GM19238 (cell line): ENCODE measurements around the gene PADI3.
"Not testable (repeated sequence)": the region's sequence is repeated elsewhere in the genome, so short reads cannot be mapped to it uniquely, and the experiment has no call there.

Experiments used
- DNase-seq: peaks from one replicate; pipeline ENCODE4 v3.0.0; 2011; ENCODE audit warnings: low spot score; ENCODE audit not compliant: insufficient read length

The PADI3 gene

DNA sequence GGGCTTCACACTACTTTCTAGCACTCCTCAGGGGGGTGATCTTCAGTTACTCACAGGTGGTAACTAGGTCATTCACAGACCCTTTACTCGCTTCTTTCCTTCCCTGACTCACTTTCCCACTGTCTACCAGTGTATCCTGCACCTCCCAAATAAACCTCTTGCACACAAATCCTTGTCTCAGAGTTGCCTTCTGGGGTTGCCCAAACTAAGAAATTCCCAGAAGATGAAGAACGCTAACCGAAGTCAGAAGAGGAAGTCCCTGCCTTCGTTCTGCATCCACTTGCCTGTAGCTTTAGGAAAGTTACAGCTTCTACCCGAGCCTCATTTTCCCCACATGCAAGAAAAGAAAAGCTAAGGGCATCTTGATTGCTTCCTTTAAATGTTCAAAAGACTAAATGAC lies 47.2 kb downstream of the PADI3 start:
- no peak for DNase-seq

DNA sequence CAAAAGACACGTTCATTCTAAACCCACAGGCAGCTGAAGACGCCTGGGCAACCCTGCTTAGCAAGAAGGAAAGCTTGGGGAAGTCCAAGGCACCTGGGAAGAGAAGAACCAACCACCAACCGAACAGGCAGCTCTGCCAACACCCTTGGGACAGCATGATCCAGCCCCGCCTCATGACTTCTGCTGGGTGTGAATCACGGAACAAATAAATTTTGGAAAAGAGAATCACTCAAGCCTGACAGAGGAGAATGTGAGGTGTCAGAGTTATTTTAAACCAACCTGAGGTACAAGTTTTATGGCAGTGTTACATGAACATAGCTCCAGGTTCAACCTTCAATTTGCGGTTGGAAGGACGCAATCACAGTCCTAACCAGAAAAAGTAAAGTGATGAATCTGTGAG lies 49.1 kb downstream of the PADI3 start:
- no peak for DNase-seq

DNA sequence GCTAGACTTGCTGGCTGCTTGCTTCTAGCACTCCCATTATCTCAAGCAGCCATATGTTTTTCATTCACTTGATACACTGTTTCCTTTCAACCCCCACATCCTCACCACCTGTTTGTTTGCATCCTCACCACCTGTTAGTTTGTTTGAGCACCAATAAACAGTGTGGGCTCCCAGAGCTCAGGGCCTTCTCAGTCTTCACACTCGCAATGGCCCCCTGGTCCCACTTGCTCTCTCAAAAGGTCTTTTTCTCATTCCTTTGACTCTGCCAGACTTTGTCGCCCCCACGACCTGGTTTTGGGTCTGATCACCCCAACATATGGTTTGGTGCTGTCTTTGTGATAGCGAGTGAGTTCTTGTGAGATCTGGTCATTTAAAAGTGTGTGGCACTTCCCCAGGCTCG lies 52.9 kb downstream of the PADI3 start:
- DNase-seq, result no peak

DNA sequence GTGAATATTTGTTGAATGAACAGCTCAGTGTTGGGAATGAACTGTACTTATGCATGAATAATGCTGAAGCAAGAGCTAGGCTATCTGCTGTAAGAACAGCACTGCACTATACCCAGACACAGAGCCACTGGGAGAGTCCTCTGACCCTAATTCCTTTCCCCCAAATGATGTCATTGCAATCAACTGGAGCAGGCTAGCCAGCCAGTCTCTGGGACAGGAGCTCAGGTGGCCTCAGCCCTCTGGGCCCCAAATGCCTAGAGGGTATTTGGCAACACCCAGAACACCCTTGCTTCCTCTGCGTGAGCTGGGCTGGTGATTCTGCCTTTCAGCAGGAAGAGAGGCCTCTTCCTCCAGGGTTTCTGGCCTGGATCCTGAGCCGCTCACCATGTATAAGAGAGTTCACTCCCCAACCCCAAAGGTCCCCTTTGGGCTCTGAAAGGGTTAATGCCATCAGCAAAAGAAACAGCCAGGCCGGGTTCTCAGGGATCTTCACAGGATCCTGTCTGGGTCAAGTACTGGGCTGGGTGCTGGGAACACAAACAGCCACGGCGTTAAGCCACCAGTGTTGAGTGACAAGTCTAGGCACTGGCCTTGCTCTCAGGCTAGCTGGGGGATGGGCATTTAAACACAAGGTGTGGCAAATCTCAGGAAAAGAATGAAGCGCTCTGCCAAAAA lies 55.4 kb downstream of the PADI3 start:
- no peak for DNase-seq

DNA sequence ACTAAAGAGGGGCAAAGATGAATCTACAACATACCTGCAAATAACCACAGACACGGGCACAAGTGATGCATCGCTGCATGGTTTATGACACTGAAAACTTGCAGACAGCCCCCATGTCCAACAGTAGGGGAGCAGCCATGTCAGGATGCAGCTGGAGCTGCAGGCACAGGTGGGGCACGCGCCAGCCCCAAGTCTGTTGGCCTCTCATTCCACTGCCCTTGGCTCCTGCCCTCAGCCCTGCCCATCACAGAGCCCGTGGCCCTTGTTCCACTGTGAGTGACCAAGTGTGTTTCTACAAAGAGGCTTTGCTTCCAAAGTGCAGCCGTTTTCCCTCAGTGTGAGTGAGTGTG lies 55.9 kb downstream of the PADI3 start:
- no peak for DNase-seq

DNA sequence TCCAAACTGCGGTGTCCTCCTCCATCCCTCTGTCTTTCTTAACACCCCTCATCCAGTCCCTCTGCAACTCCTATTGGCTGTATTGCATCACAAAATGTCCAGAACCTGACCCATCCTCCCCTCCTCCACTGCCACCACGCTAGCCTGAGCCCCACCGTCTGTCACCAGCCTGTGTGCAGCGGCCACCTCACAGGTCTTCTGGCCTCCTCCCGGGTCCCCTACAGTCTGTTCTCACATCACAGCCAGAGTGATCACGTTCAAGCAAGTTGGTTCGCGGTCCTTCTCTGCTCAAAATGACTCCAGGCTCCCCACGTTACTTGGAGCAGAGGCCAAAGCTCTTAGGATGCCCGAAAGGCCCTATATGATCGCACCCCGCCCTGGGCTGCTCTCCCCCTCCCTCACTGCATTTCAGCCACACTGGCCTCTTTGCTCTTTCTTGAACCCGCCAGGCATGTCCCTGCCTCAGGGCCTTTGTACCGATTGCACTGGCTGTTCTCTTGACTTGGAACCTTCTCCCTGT lies 56.7 kb downstream of the PADI3 start:
- no peak for DNase-seq

DNA sequence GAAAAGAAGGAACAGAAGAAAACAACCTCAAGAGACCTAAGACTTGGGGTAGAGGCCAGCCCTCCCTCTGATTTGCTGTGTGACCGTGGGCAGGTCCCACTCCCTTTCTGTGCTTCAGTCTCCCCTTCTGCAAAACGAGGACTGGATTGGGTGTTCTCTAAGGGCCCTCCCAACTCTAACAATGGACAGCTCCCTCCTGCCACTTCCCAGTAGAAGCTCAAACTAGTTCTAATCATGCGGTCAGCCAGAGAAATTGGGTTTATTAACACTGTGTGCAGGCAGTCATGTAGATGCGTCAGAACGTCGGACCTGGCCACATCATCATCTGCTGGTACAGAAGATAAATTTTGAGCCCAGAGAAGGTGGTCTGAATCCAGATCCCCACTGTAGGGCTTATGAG lies 57.5 kb downstream of the PADI3 start:
- no peak for DNase-seq

DNA sequence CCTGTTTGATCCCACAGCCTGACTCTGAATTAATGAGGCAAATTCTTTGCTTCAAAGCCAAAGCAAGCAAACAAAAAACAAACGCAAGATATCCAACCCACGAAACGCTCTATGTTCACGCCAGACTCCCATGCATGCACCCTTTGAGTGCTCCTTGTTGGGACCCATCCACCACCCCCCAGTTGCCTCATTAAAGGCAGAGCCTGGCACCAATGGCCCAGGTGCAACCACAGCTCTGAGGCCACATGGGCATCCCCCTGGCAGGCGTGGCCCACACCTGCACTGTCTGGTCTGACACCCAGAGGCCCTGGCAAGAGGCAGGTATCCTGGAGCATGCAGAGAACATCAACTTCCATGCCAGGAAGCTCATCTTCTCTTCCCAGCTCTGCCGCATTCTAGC lies 58.0 kb downstream of the PADI3 start:
- no peak for DNase-seq

DNA sequence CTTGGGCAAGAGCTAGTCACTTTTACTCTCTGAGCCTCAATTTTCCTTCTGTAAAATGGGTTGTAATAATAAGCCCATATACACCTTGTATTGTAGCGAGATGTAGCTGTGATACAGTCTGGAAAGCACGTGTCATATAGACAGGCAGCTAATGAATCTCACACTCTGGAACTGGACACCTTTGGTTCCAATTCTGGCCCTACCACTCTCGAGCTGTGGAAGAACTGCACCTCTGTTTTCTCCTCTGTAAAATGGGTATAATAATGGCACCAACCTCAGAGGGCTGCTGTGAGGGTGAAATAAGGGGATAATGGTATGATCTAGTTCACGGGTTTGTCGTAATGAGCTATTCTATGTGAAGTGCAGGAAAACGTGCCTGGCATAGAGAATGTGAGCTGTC lies 58.4 kb downstream of the PADI3 start:
- DNase-seq, result no peak

DNA sequence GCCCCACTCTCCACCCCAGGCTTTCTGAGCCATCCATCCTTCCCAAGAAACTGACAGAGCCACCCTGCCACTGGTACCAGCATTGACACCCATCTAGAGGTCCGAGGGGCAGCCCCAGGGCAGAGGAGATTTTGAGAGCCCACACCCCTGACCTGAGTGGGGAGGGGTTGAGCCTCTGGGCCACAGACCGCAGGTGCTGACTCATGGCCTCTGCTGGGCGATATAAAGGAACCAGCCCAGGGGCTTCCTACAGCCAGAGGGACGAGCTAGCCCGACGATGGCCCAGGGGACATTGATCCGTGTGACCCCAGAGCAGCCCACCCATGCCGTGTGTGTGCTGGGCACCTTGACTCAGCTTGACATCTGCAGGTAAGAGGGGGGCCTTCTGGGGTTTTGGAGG lies 59.0 kb downstream of the PADI3 start, which contains the start of gene PADI4:
PADI4 (plus strand) TSS at position 252 of the 400 bp plus-strand sequence; CDS start at position 278, 26 bp downstream.
- DNase-seq, result no peak

DNA sequence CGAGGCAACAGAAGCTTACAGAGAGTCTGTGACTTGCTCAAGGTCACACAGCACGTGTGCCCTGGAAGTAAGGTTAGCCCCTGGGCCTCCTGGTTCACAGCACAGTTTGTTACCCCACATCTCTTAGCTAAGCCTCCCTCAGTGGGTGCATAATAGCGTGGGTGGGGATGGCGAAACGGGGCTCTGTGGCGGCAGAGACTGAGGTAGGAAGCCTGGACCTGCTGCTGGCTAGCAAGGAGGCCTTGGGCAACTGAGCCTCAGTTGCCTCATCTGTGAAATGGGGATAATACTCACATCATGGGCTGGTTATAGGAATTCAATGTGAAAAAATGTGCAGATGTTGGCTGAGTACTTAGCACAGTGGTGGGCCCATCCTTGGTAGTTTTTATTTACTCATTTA lies 59.7 kb downstream of the PADI3 start:
- DNase-seq, result no peak

DNA sequence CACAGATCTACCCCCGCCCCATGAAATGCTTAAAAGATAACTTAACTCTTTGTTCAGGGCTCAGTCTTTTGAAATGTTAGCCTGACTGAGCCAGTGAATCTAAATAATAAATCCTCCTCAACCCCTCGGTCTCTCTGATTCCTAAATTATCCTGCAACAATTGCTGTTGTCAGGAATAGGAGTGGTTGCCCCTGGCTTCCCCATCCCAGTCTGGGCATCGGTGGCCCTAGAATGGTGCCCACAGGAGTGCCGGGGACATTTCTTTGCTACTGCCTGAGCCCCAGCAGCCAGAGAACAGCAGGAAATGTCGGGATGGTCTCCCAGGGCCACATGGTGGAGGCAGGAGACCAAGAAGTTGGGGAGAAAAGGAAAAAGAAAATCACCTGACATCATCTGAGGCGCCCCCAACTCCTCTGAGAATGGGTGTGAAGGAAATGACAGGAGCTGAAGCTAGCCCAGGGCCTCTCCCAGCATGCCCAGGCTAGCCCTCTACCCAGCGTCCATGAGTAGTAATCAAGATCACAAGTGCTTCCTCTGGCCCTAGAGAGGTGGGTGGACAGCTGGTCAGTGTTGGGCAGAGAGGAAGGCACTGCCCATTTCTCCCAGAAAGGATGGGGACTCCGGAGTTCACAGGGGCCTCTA lies 60.6 kb downstream of the PADI3 start:
- DNase-seq, result no peak

DNA sequence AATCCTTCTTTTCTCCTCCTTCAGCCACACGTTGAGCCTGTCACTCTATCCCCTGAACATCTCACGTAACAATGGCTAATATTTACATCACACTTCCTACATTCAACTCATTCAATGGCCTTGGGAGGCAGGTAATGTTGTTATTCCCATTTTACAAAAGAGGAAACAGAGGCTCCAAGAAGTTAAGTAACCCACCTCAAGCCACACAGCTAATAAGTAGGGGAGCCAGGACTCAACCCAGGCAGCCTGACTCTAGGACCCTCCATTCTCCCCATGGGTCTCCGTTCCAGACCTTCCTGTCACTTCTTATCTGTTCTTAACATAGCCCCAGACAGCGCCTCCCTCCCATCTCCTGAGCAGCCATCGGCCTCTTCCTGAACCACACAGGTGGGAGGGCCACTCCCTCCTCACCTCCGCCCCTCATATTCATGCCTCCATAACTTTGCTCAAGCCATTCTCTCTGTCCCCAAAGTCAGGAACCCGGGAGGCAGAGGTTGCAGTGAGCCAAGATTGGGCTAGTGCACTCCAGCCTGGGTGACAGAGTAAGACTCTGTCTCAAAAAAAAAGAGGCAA lies 61.3 kb downstream of the PADI3 start:
- no peak for DNase-seq

DNA sequence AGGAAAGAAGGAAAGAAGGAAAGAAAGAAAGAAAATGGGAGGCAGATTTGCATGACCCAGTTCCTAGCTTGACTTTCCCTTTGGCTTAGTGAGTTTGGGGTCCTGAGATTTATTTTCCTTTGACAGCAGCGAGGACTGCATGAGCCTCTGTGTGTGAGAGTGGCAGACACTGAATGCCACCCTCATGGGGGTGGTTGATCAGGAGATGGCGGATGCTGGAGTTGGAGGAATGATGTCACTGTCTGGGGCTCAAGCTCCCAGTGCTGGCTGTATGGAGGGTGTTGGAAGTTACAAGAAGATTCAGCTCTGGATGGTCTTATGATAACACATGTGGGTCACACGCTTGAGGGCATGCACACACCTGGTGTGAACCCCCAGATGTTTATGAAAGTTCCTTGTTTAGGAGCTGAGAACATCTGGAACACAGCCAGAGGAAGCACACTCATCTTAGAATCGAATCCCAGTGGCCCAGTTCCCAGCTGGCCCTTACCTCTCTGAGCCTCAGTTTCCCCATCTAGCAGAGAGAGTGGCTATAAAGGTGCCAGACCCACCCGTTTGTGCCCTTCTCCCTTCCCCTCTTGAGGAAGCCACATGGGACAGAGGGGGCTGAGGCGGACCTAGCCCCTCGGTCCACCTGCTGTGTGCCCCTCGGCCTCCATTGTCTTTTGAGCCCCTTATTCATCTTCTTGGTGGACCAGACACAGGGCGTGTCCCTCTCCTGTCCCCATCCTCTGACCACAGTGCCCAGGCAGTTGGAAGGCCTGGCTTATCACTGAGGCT lies 64.8 kb downstream of the PADI3 start:
- no peak for DNase-seq

DNA sequence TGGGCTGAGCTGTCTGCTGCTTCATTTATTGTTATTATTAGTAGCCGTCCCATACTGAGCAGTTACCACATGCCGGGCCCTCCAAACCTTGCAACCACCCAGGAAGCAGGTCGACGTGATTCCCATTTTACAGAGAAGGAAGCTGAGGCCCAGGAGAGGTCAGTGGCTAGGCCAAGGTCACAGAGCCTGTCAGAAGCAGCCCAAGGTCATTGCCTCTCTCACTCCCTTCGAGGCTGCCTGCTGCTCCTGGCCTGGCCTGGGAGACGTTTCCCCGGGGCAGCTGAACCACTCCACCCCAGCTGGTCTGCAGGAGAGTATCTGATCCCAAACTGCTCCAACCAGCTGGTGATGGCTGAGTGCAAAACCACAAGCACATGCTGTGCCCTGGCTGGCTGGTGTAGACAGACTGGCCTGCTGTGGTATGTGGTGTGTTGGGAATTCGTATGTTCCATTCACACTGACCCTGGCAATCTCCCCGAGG lies 65.6 kb downstream of the PADI3 start:
- DNase-seq, result no peak

DNA sequence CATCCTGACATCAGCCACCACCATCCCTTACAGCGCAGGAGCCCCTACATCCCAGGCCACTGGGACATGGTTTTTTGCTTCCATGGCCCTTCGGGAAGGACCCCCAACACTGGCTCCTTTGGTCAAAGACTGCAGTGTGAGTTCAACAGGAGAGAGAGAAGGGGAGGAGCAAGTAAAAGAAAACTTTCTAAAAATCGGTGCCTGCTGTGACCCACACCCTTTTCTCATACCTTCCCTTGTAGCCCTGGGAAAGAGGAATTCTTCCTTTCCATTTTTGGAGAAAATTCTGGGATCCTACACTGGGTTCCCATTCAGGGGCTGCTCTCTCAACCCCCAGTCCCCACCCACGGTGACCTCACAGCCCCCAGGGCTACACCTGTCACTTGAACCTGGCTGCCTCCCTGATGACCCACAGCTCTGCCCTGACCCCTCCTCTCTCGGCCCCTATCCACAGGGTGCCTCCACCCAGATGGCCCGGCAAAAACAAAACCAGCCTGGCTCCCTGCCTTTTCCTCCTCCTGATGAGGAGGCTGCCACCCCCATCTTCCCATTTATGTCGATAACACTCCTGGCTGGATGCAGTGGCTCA lies 66.7 kb downstream of the PADI3 start:
- DNase-seq, result no peak

DNA sequence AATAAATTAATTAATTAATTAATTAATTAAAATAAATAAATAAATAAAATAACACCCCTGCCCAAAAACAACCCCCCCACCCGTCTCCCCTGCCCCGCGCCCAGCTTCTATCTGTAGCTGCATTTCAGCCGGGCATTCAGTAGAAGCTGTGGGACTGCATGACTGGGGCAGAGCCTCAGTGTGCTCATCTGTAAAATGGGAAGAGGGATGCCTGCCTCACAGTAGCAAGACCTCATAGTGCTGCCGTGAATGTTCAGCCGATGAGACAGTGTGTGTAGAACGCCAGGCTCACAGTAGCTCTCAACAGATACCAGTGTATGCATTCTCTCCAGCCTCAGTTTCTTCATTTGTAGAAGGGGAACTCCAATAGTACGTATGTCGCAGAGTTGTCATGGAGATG lies 67.8 kb downstream of the PADI3 start:
- DNase-seq, result no peak

DNA sequence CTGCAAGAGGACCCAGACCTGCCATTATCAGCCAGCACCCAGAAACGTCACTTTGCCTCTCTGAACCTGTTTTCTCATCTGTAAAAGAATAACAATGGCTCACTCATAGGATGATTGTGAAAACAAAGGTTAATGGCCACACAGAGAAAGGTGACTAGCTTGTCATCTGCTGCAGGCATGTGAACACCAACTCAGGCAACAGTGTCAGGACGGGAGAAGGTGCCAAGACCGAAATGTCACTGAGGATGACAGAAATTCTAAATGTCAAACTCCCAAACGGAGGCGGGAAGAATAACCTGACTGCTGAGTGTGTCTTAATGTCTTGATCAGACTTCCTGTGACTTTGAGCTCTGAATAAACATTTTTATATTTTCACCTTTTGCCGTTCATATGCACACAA lies 69.4 kb downstream of the PADI3 start:
- DNase-seq, result no peak

DNA sequence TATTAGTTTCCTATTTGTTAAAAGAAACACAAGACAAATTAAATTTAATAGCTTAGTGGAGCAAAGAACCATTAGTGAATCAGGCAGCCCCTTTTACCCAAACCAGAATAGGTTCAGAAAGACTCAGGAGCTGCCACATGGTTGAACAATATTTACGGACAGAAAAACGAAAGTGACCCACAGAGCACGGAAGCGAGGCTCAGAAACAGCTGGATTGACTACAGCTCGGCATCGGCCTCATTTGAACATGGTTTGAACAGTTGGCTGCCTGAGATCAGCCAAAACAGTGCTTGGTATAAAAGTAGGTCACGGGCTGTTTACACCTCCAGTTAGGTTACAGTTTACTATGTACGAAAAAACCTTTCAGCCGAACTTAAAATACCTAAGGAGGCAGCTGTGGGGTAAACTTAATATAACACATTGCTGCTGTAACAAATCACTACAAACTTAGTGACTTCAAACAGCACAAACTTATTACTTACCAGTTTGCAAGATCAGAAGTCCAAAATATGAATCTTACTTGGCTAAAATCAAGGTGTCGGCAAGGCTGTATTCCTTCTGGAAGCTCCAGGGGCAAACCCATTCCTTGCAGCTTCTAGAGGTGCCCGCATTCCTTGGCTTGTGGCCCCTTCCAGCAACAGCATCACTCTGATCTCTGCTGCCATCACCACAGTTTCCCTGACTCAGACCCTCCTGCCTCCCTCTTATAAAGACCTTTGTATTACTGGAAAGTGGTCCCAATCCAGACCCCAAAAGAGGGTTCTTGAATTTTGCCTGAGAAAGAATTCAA lies 70.9 kb downstream of the PADI3 start:
- DNase-seq, result no peak

DNA sequence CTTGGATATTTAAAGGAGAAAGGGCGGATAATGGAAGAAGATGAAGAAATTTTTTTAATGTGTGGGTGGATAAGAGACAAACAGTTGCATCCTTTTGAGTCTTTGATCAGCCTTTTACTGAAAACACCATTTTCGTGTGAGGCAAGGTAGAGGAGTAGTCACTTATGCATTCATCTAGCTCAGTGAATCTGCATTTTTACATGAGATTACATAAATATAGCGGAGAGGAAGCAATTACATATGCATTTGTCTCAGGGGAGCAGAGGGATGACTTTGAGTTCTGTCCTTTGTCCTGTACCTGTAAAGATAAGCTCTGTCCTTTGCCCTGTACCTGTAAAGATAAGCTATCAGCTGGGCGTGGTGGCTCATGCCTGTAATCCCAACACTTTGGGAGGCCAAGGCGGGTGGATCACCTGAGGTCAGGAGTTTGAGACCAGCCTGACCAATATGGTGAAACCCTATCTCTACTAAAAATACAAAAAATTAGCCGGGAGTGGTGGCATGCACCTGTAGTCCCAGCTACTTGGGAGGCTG lies 73.0 kb downstream of the PADI3 start:
- DNase-seq, result not testable (repeated sequence)
